Transverse colon (tissue), 4 donors: ENCODE measurements around the gene PALMD.

Experiments
- CTCF ChIP-seq, 5 experiments: fragments of 200-600 bp in 3 of 5; fragments of 450-650 bp in 2 of 5; sonication (generic) in 3 of 5; IDR thresholded peaks; 1 replicate in 2 of 5; 2 replicates in 3 of 5; pipeline ENCODE4 v1.5.1; 2016 to 2017; ENCODE audit warnings: antibody characterized with exemption in 5 of 5, inconsistent platforms in 3 of 5, mild to moderate bottlenecking in 2 of 5, moderate library complexity in 1 of 5
- EP300 ChIP-seq: sonication (generic); formaldehyde crosslinking; IDR thresholded peaks from one replicate; pipeline ENCODE4 v1.6.1; 2017; ENCODE audit warnings: antibody characterized with exemption, low read depth
- POLR2A ChIP-seq: fragments of 450-650 bp; IDR thresholded peaks from one replicate; pipeline ENCODE4 v1.6.1; 2016; ENCODE audit warnings: antibody characterized with exemption, mild to moderate bottlenecking, moderate library complexity
- POLR2AphosphoS5 ChIP-seq, 3 donors: sonication (generic); formaldehyde crosslinking; IDR thresholded peaks; one replicate each; pipeline ENCODE4 v1.6.1; 2016; ENCODE audit warnings: antibody characterized with exemption in 3 of 3

GRCh38 chr1:99737016-99737415 is 91.1 kb downstream of the PALMD start:
- TF ChIP-seq POLR2A, result no peak
- no peak for TF ChIP-seq POLR2AphosphoS5 (IDR thresholded peaks at IDR 0.05)
- peak; percentile 24 to 53 (median 40) for TF ChIP-seq CTCF (IDR thresholded peaks at IDR 0.05)
- no peak for TF ChIP-seq EP300
